Gastrocnemius medialis (tissue), 4 donors: ENCODE results near the gene STK11IP.

Experiments
- CTCF ChIP-seq, 5 experiments: fragments of 450-650 bp in 3 of 5; fragments of 200-600 bp in 2 of 5; sonication (generic) in 2 of 5; IDR thresholded peaks in 4 of 5; conservative IDR thresholded peaks in 1 of 5; 1 replicate in 4 of 5; 2 replicates in 1 of 5; pipeline ENCODE4 v1.5.1; 2016 to 2019; ENCODE audit warnings: antibody characterized with exemption in 5 of 5, mild to moderate bottlenecking in 3 of 5, moderate library complexity in 3 of 5
- POLR2A ChIP-seq, 2 donors: fragments of 450-650 bp; IDR thresholded peaks; one replicate each; pipeline ENCODE4 v1.6.1; 2017; ENCODE audit warnings: antibody characterized with exemption in 2 of 2, mild to moderate bottlenecking in 2 of 2, moderate library complexity in 2 of 2

GRCh38 chr2:219569635-219570034 is 28.0 kb upstream of the STK11IP start:
- TF ChIP-seq CTCF (IDR thresholded peaks at IDR 0.05 in 4 of 5, conservative IDR thresholded peaks at IDR 0.05 in 1 of 5) (no peak), POLR2A (IDR thresholded peaks at IDR 0.05) (no peak)
